Esophagus squamous epithelium (tissue), 5 donors: ENCODE data around the gene RARA. TPM values are rescaled to one million over a fixed set of nuclear protein-coding genes. Genes with fewer than 3 reads are reported as not detected.

Experiments used
- DNase-seq: peaks from one replicate; lab custom pipeline; 2025; lab: John Stamatoyannopoulos, UW
- H3K27ac ChIP-seq, 4 donors: fragments of 200-600 bp; sonication (generic); one replicate each; pipeline ENCODE4 v1.5.1; 2016 to 2019; ENCODE audit warnings: mild to moderate bottlenecking in 1 of 4
- H3K27me3 ChIP-seq, 4 donors: fragments of 200-600 bp; sonication (generic); 1 replicate in 3 of 4; 2 replicates in 1 of 4; pipeline versions ENCODE4 v1.5.1 to v1.6.0; 2017 to 2021; ENCODE audit warnings: antibody characterized with exemption in 1 of 4
- H3K36me3 ChIP-seq, 3 donors: fragments of 200-600 bp; sonication (generic); one replicate each; pipeline ENCODE4 v1.5.1; 2016 to 2019
- H3K4me1 ChIP-seq, 3 donors: fragments of 200-600 bp; sonication (generic); one replicate each; pipeline ENCODE4 v1.5.1; 2017 to 2019
- H3K4me3 ChIP-seq, 4 donors: fragments of 200-600 bp; sonication (generic); 1 replicate in 3 of 4; 2 replicates in 1 of 4; pipeline ENCODE4 v1.5.1; 2016 to 2019; ENCODE audit warnings: mild to moderate bottlenecking in 2 of 4, moderate library complexity in 1 of 4
- H3K9me3 ChIP-seq, 3 donors: fragments of 200-600 bp; sonication (generic); one replicate each; pipeline ENCODE4 v1.5.1; 2016 to 2019
- POLR2A ChIP-seq, 4 donors: fragments of 450-650 bp; IDR thresholded peaks; one replicate each; pipeline ENCODE4 v1.6.1; 2017; ENCODE audit warnings: antibody characterized with exemption in 4 of 4, mild to moderate bottlenecking in 4 of 4, moderate library complexity in 3 of 4
- WGBS, 2 donors: methylation state at CpG; one replicate each; pipeline ENCODE4 v1.1.5; 2018; 5-methylcytosine and 5-hydroxymethylcytosine counted together
- intact Hi-C: fragments of 100-400 bp; cut with DNase I; formaldehyde crosslinking; loops from one replicate; pipeline ENCODE4 v1.15.0; 2022
- total RNA-seq, 4 donors: library from RNA; depleted of rRNA; stranded (reverse); fragments of >200 nt; gene quantifications; one replicate each; pipeline ENCODE4 v1.1.0, GENCODE V29; 2016
- TF ChIP-seq, protein P1 (sequence below), 6 experiments: fragments of 450-650 bp in 4 of 6; fragments of 200-600 bp in 2 of 6; sonication (generic) in 2 of 6; IDR thresholded peaks; one replicate each; pipeline ENCODE4 v1.5.1; 2016 to 2019; ENCODE audit warnings: antibody characterized with exemption in 6 of 6, mild to moderate bottlenecking in 4 of 6, moderate library complexity in 4 of 6
- donor health status: DM: yes; HTN: yes; CAD: no.

Gene RARA
- total RNA-seq, 4 donors from 2014 or later: 6.7 to 14.2 (median 10.8) TPM

DNA sequence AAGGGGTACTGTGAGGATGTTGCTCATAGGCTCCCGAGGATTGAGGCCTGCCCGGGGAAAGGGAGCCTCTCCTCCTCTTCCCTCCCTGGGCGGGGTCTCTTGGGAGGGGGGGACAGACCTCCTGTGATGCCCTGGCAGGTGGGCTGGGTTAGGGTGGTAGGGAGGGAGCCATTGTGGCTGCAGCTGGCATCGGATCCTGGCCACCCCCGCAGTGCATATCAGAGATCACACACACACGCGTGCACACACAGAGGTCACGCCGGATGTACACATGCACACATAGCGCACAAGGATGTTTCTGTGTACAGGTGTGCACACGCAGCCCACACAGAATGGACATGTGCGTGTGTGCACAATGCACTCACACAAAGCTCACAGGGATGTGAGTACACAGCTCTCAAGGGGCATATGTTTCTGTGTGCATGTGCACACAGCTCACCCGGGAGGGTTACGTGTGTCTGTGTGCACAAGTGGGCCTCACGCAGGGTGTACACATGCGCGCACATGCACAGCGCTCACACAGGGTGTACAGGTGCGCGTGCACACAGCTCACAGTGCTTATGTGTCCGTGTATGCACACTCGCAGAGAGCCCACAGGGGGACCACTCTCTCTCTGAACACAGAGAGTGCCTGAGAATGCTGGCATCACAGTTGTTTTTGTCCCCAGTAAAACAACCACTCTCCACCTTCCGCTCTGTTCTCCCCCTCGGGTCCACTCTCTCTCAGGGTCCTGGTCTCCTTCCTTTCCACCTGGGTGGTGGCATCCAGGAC, 53.1 kb downstream of the RARA start:
- intact Hi-C loops: loop anchor here (10.0 kb wide), 2 partner anchors 53 to 203 kb away; partner anchors contain the start of genes CCR7 and TOP2A
- 66 to 69% methylated on average over 13 to 14 of the region's 24 CpGs for WGBS, 2 donors
- Histone ChIP-seq H3K27me3 (no peaks in the 10 kb centered on the region), H3K9me3 (no peaks in the 10 kb centered on the region), H3K4me3 (peak overlapping the region; percentile 56 to 84 (median 62)), H3K36me3 (no peaks in the 10 kb centered on the region), H3K27ac (peak overlapping the region in 1 of 4 donors; percentile 75), H3K4me1 (peaks cover 19 to 54% (median 31%) of the 10 kb centered on the region in 3 donors)
- DNase-seq: no peak
- TF ChIP-seq POLR2A (IDR thresholded peaks at IDR 0.05): no peak
- TF ChIP-seq, protein P1, sequence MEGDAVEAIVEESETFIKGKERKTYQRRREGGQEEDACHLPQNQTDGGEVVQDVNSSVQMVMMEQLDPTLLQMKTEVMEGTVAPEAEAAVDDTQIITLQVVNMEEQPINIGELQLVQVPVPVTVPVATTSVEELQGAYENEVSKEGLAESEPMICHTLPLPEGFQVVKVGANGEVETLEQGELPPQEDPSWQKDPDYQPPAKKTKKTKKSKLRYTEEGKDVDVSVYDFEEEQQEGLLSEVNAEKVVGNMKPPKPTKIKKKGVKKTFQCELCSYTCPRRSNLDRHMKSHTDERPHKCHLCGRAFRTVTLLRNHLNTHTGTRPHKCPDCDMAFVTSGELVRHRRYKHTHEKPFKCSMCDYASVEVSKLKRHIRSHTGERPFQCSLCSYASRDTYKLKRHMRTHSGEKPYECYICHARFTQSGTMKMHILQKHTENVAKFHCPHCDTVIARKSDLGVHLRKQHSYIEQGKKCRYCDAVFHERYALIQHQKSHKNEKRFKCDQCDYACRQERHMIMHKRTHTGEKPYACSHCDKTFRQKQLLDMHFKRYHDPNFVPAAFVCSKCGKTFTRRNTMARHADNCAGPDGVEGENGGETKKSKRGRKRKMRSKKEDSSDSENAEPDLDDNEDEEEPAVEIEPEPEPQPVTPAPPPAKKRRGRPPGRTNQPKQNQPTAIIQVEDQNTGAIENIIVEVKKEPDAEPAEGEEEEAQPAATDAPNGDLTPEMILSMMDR (IDR thresholded peaks at IDR 0.05): no peak

DNA sequence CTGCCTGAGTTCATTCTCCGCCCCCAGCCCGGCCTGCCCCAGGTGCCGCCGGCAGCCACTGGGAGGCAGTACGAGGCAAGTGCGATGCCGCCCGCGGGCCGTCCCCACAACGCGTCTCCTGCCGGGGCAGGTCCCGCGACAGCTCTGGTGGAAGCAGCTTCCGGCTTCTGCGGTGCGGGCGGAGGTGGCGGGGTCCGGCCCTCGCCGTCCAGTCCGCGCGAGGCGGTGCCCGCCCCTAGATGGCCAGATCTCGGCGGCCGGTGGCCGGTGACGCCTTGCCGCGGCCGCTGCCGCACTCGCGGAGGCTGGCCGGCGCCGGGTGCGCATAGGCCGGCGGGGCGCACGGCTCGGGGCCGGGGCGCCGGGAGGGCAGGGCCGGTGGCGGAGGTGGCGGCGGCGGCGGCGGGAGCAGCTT, 53.7 kb downstream of the RARA start:
- intact Hi-C loops: loop anchor here (10.0 kb wide), 2 partner anchors 52 to 202 kb away; partner anchors contain the start of genes CCR7 and TOP2A
- 4% methylated on average over 8 of the region's 58 CpGs; no CpG with 5 or more reads in 1 of the 2 donors for WGBS, 2 donors
- Histone ChIP-seq H3K27ac (peak overlapping the region; percentile 25 to 75 (median 68)), H3K9me3 (no peaks in the 10 kb centered on the region), H3K4me1 (peaks cover 19 to 54% (median 31%) of the 10 kb centered on the region in 3 donors), H3K36me3 (no peaks in the 10 kb centered on the region), H3K27me3 (no peaks in the 10 kb centered on the region), H3K4me3 (peak overlapping the region; percentile 56 to 84 (median 62))
- no peak for DNase-seq
- TF ChIP-seq POLR2A (IDR thresholded peaks at IDR 0.05): no peak
- TF ChIP-seq, protein P1 (IDR thresholded peaks at IDR 0.05): peak; percentile 51 to 87 (median 66)

DNA sequence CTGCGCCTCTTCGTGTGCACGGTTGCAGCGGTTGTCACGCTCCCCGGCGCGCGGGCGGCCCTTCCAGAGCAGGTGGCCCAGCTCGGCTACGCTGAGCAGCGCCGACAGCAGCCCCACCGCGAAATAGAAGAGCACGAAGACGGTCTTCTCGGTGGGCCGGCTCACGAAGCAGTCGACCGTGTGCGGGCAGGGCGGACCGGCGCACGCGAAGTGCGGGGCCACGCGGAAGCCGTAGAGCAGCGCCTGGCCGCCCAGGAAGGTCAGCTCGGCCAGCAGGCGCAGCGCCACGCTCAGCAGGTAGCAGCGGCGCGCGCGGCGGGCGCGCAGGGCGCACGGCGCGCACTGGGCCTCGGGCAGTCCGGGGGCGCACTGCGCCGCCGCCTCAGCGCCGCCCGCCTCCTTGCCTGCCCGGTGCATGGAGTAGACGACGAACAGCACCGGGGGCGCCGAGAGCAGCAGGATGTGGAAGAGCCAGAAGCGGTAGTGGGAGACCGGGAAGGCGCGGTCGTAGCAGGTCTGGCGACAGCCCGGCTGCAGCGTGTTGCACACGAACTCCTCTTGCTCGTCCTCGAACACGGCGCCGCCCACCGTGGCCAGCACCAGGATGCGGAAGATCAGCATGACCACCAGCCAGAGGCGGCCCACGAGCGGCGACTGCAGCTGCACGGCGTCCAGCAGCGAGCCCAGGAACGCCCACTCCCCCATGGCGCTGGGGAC, 54.3 kb downstream of the RARA start:
- no peak for DNase-seq
- Histone ChIP-seq H3K27me3 (no peaks in the 10 kb centered on the region), H3K9me3 (no peaks in the 10 kb centered on the region), H3K27ac (peak overlapping the region; percentile 25 to 75 (median 68)), H3K4me3 (peak overlapping the region; percentile 56 to 84 (median 62)), H3K4me1 (peaks cover 19 to 51% (median 29%) of the 10 kb centered on the region in 3 donors), H3K36me3 (no peaks in the 10 kb centered on the region)
- intact Hi-C loops: loop anchor here (10.0 kb wide), 2 partner anchors 52 to 202 kb away; partner anchors contain the start of genes CCR7 and TOP2A
- WGBS, 2 donors: 1 to 20% methylated on average over 4 to 12 of the region's 91 CpGs
- TF ChIP-seq POLR2A (IDR thresholded peaks at IDR 0.05): no peak
- TF ChIP-seq, protein P1 (IDR thresholded peaks at IDR 0.05): no peak

- intact Hi-C loops: loop anchor here (10.0 kb wide), 2 partner anchors 51 to 201 kb away; partner anchors contain the start of genes CCR7 and TOP2A
- peak within 1 kb of the TSS; percentile 56 to 84 (median 62) for H3K4me3 ChIP-seq
- no peak for DNase-seq
- peaks cover 19 to 42% (median 23%) of the 10 kb centered on the region in 3 donors for H3K4me1 ChIP-seq
- no peaks in the 10 kb centered on the region for H3K9me3 ChIP-seq
- peak within 1 kb of the TSS in 2 of 4 donors; percentile 74 to 75 for H3K27ac ChIP-seq
- no peaks in the 10 kb centered on the region for H3K36me3 ChIP-seq
- H3K27me3 ChIP-seq: no peaks in the 10 kb centered on the region
- 61 to 65% methylated on average over 15 to 16 of the region's 22 CpGs for WGBS, 2 donors
- TF ChIP-seq POLR2A (IDR thresholded peaks at IDR 0.05): no peak
- TF ChIP-seq, protein P1 (IDR thresholded peaks at IDR 0.05): no peak
Measured at GRCh38 chr17:40364121-40364861, 55.3 kb downstream of the RARA start, which contains the start of gene GJD3. Gene GJD3 (minus strand): TSS chr17:40364737. CDS start chr17:40363815, 922 bp downstream.
